Endodermal cell (in vitro differentiated cells): ENCODE measurements around the gene GLB1L. TPM values are rescaled to one million over a fixed set of nuclear protein-coding genes. Genes with fewer than 3 reads are reported as not detected.

Experiments
- DNase-seq: peaks from one replicate; pipeline ENCODE4 v3.0.0-alpha.2; 2017
- H3K27ac ChIP-seq: 2 replicates; pipeline ENCODE4 v1.5.1; 2013; ENCODE audit warnings: mild to moderate bottlenecking, low read depth, low read length, moderate library complexity
- H3K27me3 ChIP-seq: 2 replicates; pipeline ENCODE4 v1.6.1; 2013; ENCODE audit warnings: mild to moderate bottlenecking, low read length, moderate library complexity; ENCODE audit not compliant: insufficient read depth, control insufficient read depth, poor library complexity, severe bottlenecking
- H3K36me3 ChIP-seq: 2 replicates; pipeline ENCODE4 v1.7.0; 2013; ENCODE audit warnings: mild to moderate bottlenecking, low read length, moderate library complexity; ENCODE audit not compliant: control insufficient read depth, insufficient read depth
- H3K4me1 ChIP-seq: one replicate; pipeline ENCODE4 v1.7.0; 2013; ENCODE audit warnings: low read length; ENCODE audit not compliant: control insufficient read depth, insufficient read depth
- H3K4me3 ChIP-seq: 2 replicates; pipeline ENCODE4 v1.5.1; 2013; ENCODE audit warnings: mild to moderate bottlenecking, low read length, moderate library complexity
- H3K9ac ChIP-seq: 2 replicates; pipeline ENCODE4 v1.6.1; 2013; ENCODE audit warnings: mild to moderate bottlenecking, low read length, moderate library complexity; ENCODE audit not compliant: poor library complexity, severe bottlenecking; ENCODE audit errors: extremely low read depth
- H3K9me3 ChIP-seq: 2 replicates; pipeline ENCODE4 v1.6.1; 2013; ENCODE audit warnings: mild to moderate bottlenecking, low read length, moderate library complexity; ENCODE audit not compliant: control insufficient read depth
- H3K27ac Mint-ChIP-seq: 2 replicates; pipeline ENCODE4 v1.8.0; 2020; ENCODE audit warnings: mixed read lengths
- H3K27me3 Mint-ChIP-seq: 2 replicates; pipeline ENCODE4 v1.8.0; 2021; ENCODE audit warnings: mild to moderate bottlenecking, mixed read lengths; ENCODE audit not compliant: insufficient read depth
- H3K36me3 Mint-ChIP-seq: 2 replicates; pipeline ENCODE4 v1.8.0; 2020; ENCODE audit warnings: low read depth, mixed read lengths
- H3K4me1 Mint-ChIP-seq: 2 replicates; pipeline ENCODE4 v1.8.0; 2020; ENCODE audit warnings: mixed read lengths
- H3K4me3 Mint-ChIP-seq: 2 replicates; pipeline ENCODE4 v1.8.0; 2020; ENCODE audit warnings: mild to moderate bottlenecking, moderate library complexity, mixed read lengths
- H3K9me3 Mint-ChIP-seq: 2 replicates; pipeline ENCODE4 v1.8.0; 2020; ENCODE audit warnings: mild to moderate bottlenecking, mixed read lengths
- WGBS, 2 experiments: methylation state at CpG; one replicate each; pipeline versions ENCODE4 v1.1.5 to v1.1.7; 2013; ENCODE audit warnings: missing lambda C conversion rate in 2 of 2, mixed read lengths in 1 of 2; ENCODE audit not compliant: insufficient coverage in 1 of 2, insufficient read length in 1 of 2; 5-methylcytosine and 5-hydroxymethylcytosine counted together
- total RNA-seq, 2 donors: library from RNA; stranded (reverse); fragmentation: NEBNext Ultra II Directional in 1 of 2; extraction: Animal tissue kit (Norgen Biotek cat#: 25700) in 1 of 2; gene quantifications; 2 replicates in 1 of 2; 3 replicates in 1 of 2; pipeline ENCODE4 v1.2.1, GENCODE V29; 2021
- TF ChIP-seq, protein P1 (sequence below): fragments of 200-600 bp; sonication (generic); conservative IDR thresholded peaks from 2 replicates; pipeline ENCODE4 v1.5.0; 2021; ENCODE audit warnings: antibody characterized with exemption, mild to moderate bottlenecking

The GLB1L gene
- total RNA-seq, 2 donors from 2014 or later, result 9.7 to 13.8 TPM

DNA sequence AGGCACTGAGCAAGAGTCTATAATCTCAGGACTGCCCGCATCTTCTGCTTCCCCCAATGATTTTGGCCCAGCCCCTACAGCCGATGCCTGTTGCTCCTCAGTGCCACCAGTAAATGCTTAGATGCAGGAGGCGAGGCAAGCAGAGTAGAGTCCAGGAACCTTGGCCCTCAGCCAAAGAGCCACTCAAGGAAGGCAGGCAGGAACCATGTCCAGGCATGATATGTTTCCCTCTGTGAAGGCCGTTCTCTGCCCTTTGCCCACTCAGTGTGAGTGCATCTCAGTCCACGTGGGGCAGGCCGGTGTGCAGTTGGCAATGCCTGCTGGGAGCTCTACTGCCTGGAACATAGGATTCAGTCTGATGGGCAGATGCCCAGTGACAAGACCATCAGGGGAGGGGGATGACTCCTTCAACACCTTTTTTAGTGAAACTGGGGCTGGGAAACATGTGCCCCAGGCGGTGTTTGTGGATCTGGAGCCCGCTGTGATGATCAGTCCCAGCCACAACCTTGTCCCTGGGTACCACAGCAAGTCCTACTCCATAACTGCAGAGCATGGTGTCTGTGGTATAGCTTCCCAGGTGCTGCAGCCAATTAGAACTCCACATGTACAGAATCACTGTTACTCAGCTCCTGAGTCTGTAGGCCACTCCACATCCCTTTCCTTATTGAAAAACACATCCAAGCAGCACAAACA lies 24.3 kb upstream of the GLB1L start:
- no peaks in the 10 kb centered on the region for H3K9me3 Mint-ChIP-seq
- H3K4me3 Mint-ChIP-seq, result no peak overlapping the region
- no peak overlapping the region for H3K27ac Mint-ChIP-seq
- WGBS, 2 experiments, result 89% methylated on average over 7 to 8 of the region's 8 CpGs
- H3K27ac ChIP-seq, result no peak overlapping the region
- TF ChIP-seq, protein P1, sequence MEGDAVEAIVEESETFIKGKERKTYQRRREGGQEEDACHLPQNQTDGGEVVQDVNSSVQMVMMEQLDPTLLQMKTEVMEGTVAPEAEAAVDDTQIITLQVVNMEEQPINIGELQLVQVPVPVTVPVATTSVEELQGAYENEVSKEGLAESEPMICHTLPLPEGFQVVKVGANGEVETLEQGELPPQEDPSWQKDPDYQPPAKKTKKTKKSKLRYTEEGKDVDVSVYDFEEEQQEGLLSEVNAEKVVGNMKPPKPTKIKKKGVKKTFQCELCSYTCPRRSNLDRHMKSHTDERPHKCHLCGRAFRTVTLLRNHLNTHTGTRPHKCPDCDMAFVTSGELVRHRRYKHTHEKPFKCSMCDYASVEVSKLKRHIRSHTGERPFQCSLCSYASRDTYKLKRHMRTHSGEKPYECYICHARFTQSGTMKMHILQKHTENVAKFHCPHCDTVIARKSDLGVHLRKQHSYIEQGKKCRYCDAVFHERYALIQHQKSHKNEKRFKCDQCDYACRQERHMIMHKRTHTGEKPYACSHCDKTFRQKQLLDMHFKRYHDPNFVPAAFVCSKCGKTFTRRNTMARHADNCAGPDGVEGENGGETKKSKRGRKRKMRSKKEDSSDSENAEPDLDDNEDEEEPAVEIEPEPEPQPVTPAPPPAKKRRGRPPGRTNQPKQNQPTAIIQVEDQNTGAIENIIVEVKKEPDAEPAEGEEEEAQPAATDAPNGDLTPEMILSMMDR, result no peak
- H3K27me3 ChIP-seq, result peaks cover 7% of the 10 kb centered on the region
- no peaks in the 10 kb centered on the region for H3K36me3 ChIP-seq
- peaks cover 31% of the 10 kb centered on the region for H3K27me3 Mint-ChIP-seq
- H3K4me3 ChIP-seq, result no peak overlapping the region
- H3K4me1 ChIP-seq, result peaks cover 4% of the 10 kb centered on the region
- peaks cover 3% of the 10 kb centered on the region for H3K4me1 Mint-ChIP-seq
- H3K9me3 ChIP-seq, result no peaks in the 10 kb centered on the region
- H3K9ac ChIP-seq, result no peak overlapping the region
- H3K36me3 Mint-ChIP-seq, result no peaks in the 10 kb centered on the region
- no peak for DNase-seq

DNA sequence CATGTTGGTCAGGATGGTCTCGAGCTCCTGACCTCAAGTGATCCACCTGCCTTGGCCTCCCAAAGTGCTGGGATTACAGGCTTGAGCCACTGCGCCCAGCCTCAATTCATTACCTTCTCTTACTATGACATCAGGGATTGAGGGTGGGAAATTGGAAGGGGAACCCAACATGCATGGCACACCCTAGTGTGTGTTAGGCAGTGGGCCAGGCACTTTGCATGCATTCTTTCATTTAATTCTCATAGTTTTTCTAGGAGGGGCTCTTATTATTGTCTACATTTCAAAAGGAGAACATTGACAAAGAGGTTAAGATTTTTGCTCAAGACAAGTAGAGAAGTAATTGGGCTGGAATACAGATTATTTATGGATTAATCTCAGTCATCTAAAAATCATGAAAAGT lies 23.1 kb upstream of the GLB1L start:
- Mint-ChIP-seq H3K27me3 (peaks cover 31% of the 10 kb centered on the region), H3K4me3 (no peak overlapping the region), H3K27ac (no peak overlapping the region), H3K36me3 (no peaks in the 10 kb centered on the region), H3K4me1 (no peaks in the 10 kb centered on the region), H3K9me3 (no peaks in the 10 kb centered on the region)
- no peaks in the 10 kb centered on the region for H3K4me1 ChIP-seq
- no peaks in the 10 kb centered on the region for H3K36me3 ChIP-seq
- DNase-seq, result no peak
- TF ChIP-seq, protein P1, result no peak
- 82 to 94% methylated on average over 2 of the region's 2 CpGs for whole genome bisulfite sequencing, 2 experiments
- H3K9me3 ChIP-seq, result no peaks in the 10 kb centered on the region
- H3K4me3 ChIP-seq, result no peak overlapping the region
- H3K9ac ChIP-seq, result no peak overlapping the region
- peaks cover 7% of the 10 kb centered on the region for H3K27me3 ChIP-seq
- no peak overlapping the region for H3K27ac ChIP-seq

DNA sequence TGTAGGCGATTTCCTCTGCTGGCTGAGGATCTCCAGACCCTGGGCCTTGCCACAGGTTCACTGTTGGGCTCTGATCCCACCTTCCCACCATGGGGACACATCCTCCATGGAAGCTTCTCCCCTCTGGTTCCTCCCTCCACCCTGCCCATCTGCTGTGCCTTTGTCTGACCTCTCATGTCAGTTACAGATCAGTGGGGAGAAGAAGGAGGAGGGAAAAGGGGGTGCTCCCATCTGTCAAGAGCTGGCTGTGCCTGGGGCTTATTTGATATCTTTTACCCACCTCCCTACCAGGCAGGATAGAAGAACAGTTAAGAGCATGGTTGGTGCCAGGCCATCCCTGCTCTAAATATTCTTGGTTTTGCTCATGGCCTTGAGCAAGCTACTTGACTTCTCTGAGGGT lies 21.6 kb upstream of the GLB1L start:
- Mint-ChIP-seq H3K27me3 (peaks cover 36% of the 10 kb centered on the region), H3K9me3 (no peaks in the 10 kb centered on the region), H3K27ac (no peak overlapping the region), H3K4me3 (no peak overlapping the region), H3K36me3 (no peaks in the 10 kb centered on the region), H3K4me1 (no peaks in the 10 kb centered on the region)
- Histone ChIP-seq H3K27ac (no peak overlapping the region), H3K9me3 (no peaks in the 10 kb centered on the region), H3K4me1 (no peaks in the 10 kb centered on the region), H3K36me3 (no peaks in the 10 kb centered on the region), H3K4me3 (no peak overlapping the region), H3K9ac (no peak overlapping the region), H3K27me3 (peaks cover 5% of the 10 kb centered on the region)
- TF ChIP-seq, protein P1, result no peak
- WGBS, 2 experiments, result 75 to 83% methylated on average over 1 of the region's 1 CpG
- DNase-seq, result no peak
